Measurements from ENCODE around the gene WDR81. TPM values are rescaled to one million over a fixed set of nuclear protein-coding genes. Genes with fewer than 3 reads are reported as not detected.

WDR81 gene
- polyA plus RNA-seq, 1 donor (not counting 4 experiments of a cell fraction or from before 2014, with no cell fraction given), result 4.2 TPM

- Histone ChIP-seq H3K79me2 (ENCODE audit: control insufficient read depth, insufficient read depth, low read length) (no peaks in the 10 kb centered on the region), H3K27me3 (ENCODE audit: control insufficient read depth, extremely low read depth, insufficient read depth, low read length) (no peaks in the 10 kb centered on the region), H3K9me1 (ENCODE audit: control insufficient read depth, extremely low read depth, insufficient read depth, low read length) (no peaks in the 10 kb centered on the region), H3K4me1 (ENCODE audit: control insufficient read depth, extremely low read depth, insufficient read depth, low read length) (peaks cover 20% of the 10 kb centered on the region), H3K4me3 (ENCODE audit: control insufficient read depth in 2 of 3, extremely low read depth in 1 of 3, insufficient read depth in 2 of 3, low read depth in 1 of 3, low read length in 3 of 3) (no peak overlapping the region), H2AFZ (ENCODE audit: control insufficient read depth, low read length) (no peak overlapping the region), H3K9me3 (ENCODE audit: control insufficient read depth, low read depth, low read length) (no peaks in the 10 kb centered on the region), H3K4me2 (ENCODE audit: control insufficient read depth, extremely low read depth, insufficient read depth, low read depth, low read length) (no peak overlapping the region), H3K9ac (ENCODE audit: control insufficient read depth, extremely low read depth, insufficient read depth, low read length) (no peak overlapping the region), H3K27ac (ENCODE audit: control insufficient read depth, insufficient read depth, low read length) (no peak overlapping the region), H4K20me1 (ENCODE audit: control insufficient read depth, extremely low read depth, insufficient read depth, low read length) (no peaks in the 10 kb centered on the region), H3K36me3 (ENCODE audit: control insufficient read depth in 2 of 2, extremely low read depth in 1 of 2, insufficient read depth in 2 of 2, low read length in 2 of 2) (peaks cover 6 to 12% of the 10 kb centered on the region in 2 experiments)
- FAIRE-seq (no peak), DNase-seq (ENCODE audit: low read depth, low spot score) (no peak)
- dilution Hi-C loops (cut with MboI; ENCODE audit: extremely low pct_ligation_motif_present, low sequenced_read_pairs), result loop anchor here (5.0 kb wide), 1 partner anchor 50 kb away; no protein-coding TSS in a partner anchor
- no peak for TF ChIP-seq CTCF (optimal IDR thresholded peaks at IDR 0.05 in 1 of 3, IDR thresholded peaks at IDR 0.05 in 1 of 3, conservative IDR thresholded peaks at IDR 0.05 in 1 of 3; ENCODE audit: extremely low read depth in 1 of 3, insufficient read depth in 2 of 3, low read length in 3 of 3)
- TF ChIP-seq EZH2 (IDR thresholded peaks at IDR 0.05; ENCODE audit: low read length), result no peak
Observed at GRCh38 chr17:1732241-1732832, 7.8 kb downstream of the WDR81 start.

- no peak for DNase-seq (ENCODE audit: low read depth, low spot score)
- Histone ChIP-seq H3K27ac (ENCODE audit: control insufficient read depth, insufficient read depth, low read length) (no peak overlapping the region), H2AFZ (ENCODE audit: control insufficient read depth, low read length) (no peak overlapping the region), H3K36me3 (ENCODE audit: control insufficient read depth in 2 of 2, extremely low read depth in 1 of 2, insufficient read depth in 2 of 2, low read length in 2 of 2) (peaks cover 6 to 16% of the 10 kb centered on the region in 2 experiments), H3K9ac (ENCODE audit: control insufficient read depth, extremely low read depth, insufficient read depth, low read length) (no peak overlapping the region), H3K27me3 (ENCODE audit: control insufficient read depth, extremely low read depth, insufficient read depth, low read length) (no peaks in the 10 kb centered on the region), H3K4me3 (ENCODE audit: control insufficient read depth in 2 of 3, extremely low read depth in 1 of 3, insufficient read depth in 2 of 3, low read depth in 1 of 3, low read length in 3 of 3) (no peak overlapping the region), H4K20me1 (ENCODE audit: control insufficient read depth, extremely low read depth, insufficient read depth, low read length) (no peaks in the 10 kb centered on the region), H3K4me2 (ENCODE audit: control insufficient read depth, extremely low read depth, insufficient read depth, low read depth, low read length) (no peak overlapping the region), H3K4me1 (ENCODE audit: control insufficient read depth, extremely low read depth, insufficient read depth, low read length) (peaks cover 20% of the 10 kb centered on the region), H3K9me1 (ENCODE audit: control insufficient read depth, extremely low read depth, insufficient read depth, low read length) (no peaks in the 10 kb centered on the region), H3K9me3 (ENCODE audit: control insufficient read depth, low read depth, low read length) (no peaks in the 10 kb centered on the region), H3K79me2 (ENCODE audit: control insufficient read depth, insufficient read depth, low read length) (no peaks in the 10 kb centered on the region)
- no peak for FAIRE-seq
- no peak for TF ChIP-seq CTCF (optimal IDR thresholded peaks at IDR 0.05 in 1 of 3, IDR thresholded peaks at IDR 0.05 in 1 of 3, conservative IDR thresholded peaks at IDR 0.05 in 1 of 3; ENCODE audit: extremely low read depth in 1 of 3, insufficient read depth in 2 of 3, low read length in 3 of 3)
- TF ChIP-seq EZH2 (IDR thresholded peaks at IDR 0.05; ENCODE audit: low read length), result no peak
- dilution Hi-C loops (cut with MboI; ENCODE audit: extremely low pct_ligation_motif_present, low sequenced_read_pairs), result loop anchor here (5.0 kb wide), 1 partner anchor 49 kb away; no protein-coding TSS in a partner anchor
Observed at GRCh38 chr17:1732833-1733321, 8.4 kb downstream of the WDR81 start.
